Amniotic epithelial cell (primary cell): ENCODE data around the gene ADIPOQ.
"Not testable (repeated sequence)": the region's sequence is repeated elsewhere in the genome, so short reads cannot be mapped to it uniquely, and the experiment has no call there.

Experiments
- DNase-seq: peaks from one replicate; pipeline ENCODE4 v3.0.0-alpha.2; 2010; ENCODE audit warnings: low read depth

The ADIPOQ gene

DNA sequence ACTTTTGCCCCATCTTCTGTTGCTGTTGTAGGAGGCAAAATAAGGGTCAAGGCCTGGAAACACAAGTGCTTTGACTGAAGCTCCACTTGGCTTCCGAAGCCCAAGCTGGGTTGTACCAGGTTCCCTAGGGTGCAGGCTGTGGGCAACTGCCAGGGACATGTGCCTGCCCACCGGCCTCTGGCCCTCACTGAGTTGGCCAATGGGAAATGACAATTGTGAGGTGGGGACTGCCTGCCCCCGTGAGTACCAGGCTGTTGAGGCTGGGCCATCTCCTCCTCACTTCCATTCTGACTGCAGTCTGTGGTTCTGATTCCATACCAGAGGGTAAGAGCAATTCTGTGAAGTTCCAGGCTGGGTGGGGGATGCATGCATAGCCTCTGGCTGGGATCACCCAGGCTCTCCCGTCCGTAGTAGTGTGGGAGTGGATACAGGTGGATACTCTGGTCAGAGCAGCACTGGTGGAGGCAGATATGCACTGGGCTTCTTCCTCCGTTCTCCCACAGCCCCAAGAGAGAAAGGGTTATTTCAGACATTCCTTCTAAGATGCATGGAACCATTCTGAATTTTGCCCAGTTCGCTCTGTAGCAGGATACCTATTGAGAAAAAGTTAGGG, at the start of gene ADIPOQ:
Gene ADIPOQ, plus strand, starts transcription at position 285 of the 613 bp plus-strand sequence. CDS start 10,349 bp downstream, outside the sequence.
- DNase-seq: no peak

DNA sequence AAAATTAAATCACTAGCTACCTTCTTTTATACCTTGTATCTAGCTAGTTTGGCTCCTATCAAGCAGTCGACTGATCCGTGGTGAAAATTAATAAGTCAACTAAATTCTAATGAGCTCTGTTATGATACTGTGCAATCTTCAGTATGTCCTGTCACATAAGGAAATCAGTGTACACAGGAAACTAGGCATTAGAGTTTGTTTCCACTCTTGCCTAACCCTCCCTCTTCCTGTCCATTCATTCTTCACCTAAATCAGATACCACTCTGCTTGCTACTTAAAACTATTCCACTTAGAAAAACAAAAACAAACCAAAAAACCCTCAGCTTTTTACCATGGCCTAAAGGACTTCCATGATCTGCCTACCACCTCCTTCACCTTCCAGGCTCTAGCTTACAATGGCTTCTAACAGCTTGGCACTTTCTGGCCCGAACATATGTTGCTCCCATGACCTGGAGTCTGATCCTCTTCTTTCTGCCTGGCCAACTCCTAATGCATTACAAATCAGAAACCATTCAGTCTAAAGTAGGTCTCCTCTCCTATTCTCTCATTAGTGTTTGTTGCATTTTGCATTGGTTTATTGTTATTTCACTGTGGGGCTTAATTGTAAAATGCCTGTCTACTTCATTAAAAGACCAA, 44.2 kb upstream of the ADIPOQ start:
- no peak for DNase-seq

DNA sequence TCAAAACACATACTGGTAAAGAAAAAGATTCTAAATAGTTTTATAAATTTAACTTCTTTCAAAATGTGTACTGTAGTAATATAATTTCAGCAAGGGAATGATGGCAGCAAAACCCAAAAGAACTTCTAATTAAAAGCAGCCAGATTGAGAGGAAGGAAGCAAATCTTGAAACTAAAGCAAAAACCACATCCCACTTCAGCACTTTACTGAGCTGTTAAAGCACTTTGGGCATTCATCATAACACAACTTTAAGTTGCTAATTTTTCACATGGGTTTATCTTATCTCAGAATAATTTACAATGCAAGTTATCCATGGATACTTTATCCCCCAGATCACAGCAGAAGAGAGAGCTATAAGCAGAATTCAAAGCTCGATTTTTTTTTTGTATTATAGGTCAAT, 42.2 kb upstream of the ADIPOQ start:
- no peak for DNase-seq

DNA sequence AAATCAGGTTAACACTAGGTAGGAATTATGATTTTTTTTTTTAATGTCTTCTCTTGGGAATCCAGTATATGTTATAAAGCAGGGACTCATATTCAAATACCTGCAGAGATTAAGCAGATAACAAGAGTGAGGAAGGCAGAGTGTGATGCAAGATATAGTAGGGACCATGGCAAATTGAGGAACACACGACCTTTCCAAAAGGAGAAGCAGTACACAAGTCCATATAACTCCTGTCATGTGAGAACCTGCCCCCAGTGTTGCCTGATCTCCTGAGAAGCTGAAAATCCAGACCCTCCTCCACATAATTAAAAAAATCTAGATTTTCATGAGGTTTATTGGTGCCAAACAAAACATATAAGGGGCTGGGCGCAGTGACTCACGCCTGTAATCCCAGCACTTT, 39.8 kb upstream of the ADIPOQ start:
- DNase-seq: no peak

DNA sequence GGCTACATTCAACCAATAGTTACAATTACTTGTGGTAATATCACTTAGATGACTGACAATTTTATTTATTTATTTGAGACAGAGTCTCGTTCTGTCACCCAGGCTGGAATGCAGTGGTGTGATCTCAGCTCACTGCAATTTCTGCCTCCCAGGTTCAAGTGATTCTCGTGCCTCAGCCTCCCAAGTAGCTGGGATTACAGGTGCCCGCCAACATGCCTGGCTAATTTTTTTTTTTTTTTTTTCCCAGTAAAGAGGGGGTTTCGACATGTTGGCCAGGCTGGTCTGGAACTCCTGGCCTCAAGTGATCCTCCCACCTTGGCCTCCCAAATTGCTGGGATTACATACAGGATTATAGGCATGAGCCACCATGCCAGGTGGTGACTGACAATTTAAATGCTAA, 39.1 kb upstream of the ADIPOQ start:
- not testable (repeated sequence) for DNase-seq

DNA sequence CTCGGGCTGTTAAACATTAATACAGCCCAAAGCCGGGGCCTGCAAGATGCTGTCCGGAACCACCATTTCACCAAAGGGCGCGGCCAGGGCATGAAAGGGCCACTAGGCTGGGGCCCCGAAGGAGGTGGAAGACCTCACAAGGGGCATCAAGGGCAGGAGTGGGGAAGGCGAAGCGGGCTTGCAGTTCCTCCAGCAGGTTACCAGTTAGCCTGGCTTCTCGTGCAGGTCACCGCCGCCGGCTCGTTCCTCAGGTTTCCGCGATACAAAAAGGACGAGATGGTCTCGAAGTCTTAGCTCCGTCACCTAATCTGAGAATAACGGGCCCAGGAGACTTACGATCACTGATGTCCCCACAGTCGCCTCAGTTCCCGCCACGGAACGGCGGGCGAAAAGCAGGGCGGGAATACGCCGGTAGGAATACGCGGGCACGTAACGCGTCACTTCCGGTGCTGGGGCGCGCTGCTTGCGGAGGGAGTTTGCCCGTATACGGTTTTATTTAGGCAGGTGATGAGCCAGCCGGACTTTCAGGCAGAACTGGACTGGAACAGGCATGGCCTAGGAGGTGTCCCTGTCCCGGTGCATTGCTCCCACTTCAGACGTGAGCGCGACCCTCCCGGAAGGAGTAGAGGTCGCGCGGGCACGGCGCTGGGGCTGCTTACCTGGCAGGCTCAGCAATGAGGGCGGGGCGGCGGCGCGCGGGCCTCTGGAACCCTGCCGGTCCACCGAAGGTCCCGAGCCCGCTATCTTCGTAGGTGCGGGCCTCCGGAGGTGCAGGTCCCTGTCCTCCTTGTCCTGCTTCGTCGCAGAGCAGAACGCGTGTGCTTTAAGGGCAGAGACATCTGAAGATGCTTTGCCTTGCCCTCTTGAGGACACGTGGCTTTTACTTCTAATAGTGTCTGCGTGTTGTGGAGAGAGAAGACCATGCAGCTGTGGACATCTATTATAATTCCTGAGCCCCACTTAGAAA, 36.1 kb upstream of the ADIPOQ start, which contains the start of gene RFC4:
Gene RFC4, minus strand, starts transcription at position 394 of the 967 bp plus-strand sequence. CDS start 1,769 bp downstream, outside the sequence.
- peak; percentile 59 for DNase-seq

DNA sequence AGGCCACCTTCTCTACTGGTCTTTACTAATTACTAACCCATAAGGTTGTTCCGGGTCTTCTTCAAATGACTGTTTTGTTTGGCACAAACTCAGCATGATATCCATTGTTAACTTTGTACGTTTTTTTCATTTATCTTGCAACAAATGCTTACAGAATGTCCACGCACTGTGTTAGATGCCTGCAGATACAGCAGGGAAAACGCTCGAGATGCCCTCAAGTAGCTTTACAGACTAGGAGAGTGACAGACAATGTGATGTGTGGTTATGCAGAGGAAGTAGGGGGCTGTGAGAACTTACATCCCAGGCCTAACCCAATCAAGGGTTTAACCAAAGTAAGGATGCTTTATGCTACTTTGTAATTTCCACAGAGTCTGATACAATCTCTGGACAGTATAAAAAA, 35.3 kb upstream of the ADIPOQ start:
- no peak for DNase-seq

DNA sequence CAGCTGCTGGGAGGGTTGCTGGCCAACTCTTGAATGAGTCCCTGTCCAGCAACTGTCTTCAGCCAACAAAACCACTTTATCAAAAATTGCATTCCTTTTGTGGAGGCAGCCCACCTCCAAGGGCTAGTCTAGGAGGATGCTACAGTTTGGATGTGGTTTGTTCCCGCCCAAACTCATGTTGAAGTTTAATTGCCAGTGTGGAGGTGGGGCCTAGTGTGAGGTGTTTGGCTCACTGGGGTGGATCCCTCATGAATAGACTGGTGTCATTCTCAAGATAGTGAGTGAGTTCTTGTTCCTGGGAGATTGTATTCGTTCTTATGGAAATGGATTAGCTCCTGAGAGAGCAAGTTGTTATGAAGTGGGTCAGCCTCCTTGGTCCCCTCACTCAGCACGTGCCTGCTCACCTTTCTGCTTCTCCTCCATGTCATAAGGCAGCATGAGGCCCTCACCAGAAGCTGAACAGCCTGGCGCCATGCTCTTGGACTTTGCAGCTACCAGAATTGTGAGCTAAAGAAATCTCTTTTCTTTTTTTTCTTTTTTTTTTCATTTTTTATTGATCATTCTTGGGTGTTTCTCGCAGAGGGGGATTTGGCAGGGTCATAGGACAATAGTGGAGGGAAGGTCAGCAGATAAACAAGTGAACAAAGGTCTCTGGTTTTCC, 32.0 kb upstream of the ADIPOQ start:
- DNase-seq: no peak

DNA sequence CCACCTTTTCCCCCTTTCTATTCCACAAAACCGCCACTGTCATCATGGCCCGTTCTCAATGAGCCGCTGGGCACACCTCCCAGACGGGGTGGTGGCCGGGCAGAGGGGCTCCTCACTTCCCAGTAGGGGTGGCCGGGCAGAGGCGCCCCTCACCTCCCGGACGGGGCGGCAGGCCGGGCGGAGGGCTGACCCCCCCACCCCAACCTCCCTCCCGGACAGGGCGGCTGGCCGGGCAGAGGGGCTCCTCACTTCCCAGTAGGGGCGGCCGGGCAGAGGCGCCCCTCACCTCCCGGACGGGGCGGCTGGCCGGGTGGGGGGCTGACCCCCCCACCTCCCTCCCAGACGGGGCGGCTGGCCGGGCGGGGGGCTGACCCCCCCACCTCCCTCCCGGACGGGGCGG, 31.2 kb upstream of the ADIPOQ start:
- DNase-seq: not testable (repeated sequence)

DNA sequence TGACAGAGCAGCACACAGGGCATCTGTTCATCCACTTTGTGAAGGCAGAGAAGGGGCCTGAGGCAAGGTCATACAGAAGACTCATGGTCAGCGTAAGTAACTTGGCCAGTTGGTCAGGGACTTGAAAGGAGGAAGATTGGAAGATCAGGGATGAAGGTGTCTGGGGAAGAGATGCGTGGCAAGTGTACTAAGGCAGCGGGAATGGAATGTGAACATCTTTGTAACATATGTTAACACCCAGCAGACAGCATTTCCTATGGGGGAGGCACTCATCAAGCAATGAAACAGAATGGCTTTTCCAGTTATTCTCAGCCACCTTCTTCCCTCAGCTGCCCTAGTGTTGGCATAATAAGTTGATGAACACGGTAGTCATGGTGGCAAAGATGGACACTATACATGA, 28.4 kb upstream of the ADIPOQ start:
- no peak for DNase-seq

DNA sequence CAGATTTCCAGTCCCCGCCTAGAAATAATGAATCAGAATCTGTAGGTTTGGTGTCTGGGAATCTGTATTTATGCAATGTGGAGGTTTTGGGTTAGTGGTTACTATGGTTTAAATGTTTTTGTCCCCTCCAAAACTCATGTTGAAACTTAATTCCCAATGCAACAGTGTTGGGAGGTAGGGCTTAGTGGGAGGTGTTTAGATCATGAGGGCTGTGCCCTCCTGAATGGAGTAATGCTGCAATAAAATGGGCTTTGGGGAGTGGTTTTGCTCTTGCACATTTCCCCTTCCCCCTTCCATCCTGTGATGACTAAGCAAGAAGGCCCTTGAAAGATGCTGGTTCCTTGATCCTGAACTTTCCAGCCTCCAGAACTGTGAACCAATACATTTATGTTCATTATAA, 27.1 kb upstream of the ADIPOQ start:
- peak; percentile 81 for DNase-seq

DNA sequence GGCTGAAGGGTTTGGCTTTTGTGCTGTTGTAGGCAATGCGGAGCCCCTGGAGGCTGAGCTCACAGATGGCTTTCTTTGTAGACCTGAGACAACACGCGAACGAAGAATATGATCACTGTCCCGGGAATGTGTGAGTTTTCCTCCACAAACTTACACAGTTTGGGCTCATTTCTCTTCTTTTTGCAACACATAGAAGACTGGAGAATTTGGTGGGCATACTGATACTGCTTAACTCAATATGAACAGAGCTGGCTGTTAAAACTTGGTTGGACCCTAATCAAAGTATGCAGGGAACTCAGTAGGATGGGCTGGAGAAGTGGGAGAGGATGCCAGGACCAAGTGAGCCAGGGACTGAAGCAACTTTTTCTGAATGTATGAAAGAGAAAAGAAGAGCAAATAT, 24.0 kb upstream of the ADIPOQ start:
- DNase-seq: no peak

DNA sequence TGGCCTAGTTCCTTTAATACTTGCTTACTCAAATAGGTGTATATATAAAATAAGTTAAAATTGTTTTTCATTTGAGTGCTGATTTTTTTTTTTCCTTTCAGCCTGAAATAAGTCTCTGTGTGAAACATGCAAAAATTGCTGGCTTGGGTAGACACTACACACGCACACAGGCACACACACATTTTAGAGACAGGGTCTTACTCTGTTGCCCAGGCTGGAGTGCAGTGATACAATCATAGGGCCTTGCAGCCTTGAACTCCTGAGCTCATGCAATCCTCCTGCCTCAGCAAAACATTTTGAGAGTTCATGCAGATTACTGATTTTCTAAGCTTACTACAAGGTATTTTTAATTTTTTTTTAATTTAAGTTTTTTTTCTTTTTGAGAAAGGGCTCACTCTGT, 23.6 kb upstream of the ADIPOQ start:
- DNase-seq: no peak

DNA sequence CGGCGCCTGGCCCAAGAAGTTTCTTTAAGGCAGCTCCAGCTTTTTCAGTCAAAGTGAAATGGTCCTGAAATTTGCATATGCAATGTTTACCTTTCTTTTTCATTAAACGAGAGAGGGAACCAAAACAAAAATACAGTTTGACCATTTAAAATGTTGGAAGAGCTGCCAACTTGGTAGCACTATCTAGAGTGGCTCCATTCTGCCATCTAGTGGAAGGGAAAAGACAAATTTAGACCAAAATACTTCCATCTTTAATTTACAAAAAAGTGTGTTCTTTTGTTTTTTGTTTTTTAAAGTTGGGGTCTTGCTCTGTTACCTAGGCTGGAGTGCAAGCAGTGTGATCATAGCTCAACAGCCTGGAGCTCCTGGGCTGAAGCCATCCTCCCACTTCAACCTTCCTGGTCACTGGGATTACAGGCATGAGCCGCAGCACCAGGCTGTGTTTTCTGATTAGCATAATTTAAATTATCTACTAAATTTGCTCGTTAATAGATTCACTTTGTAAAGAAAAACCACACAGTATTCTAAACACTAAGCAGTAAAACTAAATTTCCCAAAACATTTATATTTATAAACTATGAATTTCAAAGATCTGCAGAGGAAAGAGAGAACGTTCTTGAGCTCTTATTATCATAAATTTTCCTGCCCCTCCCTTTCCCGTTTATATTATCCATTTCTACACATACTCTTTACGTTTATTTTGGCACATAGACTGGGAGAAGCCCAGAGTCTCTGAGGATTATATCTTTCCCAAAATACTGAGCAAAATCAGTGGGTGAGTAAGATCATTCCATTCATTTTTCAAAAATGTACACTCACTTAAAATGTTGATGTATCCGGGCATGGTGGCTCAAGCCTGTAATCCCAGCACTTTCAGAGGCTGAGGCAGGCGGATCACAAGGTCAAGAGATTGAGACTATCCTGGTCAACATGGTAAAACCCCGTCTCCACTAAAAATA, 20.8 kb upstream of the ADIPOQ start:
- DNase-seq: peak; percentile 44

DNA sequence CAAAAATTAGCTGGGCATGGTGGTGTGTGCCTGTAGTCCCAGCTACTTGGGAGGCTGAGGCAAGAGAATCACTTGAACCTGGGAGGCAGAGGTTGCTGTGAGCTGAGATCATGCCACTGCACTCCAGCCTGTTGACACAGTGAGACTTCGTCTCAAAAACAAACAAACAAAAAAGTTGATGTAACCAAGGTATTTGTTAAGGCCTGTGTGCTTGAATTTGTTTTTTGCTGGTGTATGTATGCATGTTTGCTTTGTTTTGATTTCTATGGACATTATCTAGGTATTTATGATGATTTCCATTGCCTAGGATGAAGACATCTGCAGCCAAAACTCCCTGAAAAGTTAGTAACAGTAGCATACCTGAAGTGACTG, 20.1 kb upstream of the ADIPOQ start:
- not testable (repeated sequence) for DNase-seq

DNA sequence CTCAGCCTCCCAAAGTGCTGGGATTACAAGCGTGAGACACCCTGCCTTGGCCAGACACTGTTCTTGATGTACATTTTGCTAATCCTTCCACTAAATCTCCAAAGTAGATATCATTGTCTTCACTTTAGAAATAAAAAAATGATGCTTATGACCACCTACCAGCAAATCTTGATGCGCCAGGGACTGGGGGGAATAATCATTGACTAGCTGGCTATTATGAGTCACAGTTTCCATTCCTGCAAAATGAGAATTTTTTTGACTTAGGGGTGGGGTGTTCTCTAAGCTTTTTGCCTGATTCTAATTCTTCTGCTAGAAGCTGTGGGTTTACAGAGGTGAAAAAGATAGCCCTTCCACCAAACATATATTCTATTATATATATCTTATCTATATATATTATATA, 19.1 kb upstream of the ADIPOQ start:
- no peak for DNase-seq

DNA sequence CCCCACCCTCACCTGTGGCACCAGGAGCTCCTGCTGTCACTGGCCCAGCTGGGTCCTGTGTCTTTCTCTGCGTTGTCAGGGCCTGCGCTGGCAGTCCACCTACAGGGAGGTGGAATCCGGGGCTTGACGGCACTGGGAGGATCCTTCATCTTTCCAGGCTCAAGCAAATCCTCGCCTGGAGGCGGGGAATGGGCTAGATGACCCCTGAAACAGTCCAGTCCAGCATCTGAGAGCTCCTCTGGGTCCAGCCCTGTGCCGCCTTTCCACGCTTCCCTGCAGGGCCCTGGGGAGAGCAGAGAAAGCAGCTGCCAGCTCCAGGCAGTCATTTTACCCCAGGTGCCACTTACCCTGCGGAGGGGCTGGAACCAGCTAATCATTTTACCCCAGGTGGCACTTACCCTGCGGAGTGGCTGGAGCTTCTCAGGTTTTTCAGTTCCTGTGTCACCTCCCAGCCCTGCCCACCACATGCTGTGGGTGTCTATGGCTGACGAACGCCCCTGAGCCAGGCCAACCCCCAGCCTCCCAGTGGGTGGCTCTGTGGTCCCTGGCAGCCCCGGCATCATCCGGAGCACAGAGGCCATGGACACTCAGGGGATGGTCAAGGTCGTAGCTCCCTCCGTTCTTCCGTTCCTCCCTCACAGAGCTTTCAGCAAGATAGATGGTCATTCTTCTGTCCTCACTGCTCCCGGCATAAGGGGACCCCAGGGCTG, 17.9 kb upstream of the ADIPOQ start:
- DNase-seq: no peak

DNA sequence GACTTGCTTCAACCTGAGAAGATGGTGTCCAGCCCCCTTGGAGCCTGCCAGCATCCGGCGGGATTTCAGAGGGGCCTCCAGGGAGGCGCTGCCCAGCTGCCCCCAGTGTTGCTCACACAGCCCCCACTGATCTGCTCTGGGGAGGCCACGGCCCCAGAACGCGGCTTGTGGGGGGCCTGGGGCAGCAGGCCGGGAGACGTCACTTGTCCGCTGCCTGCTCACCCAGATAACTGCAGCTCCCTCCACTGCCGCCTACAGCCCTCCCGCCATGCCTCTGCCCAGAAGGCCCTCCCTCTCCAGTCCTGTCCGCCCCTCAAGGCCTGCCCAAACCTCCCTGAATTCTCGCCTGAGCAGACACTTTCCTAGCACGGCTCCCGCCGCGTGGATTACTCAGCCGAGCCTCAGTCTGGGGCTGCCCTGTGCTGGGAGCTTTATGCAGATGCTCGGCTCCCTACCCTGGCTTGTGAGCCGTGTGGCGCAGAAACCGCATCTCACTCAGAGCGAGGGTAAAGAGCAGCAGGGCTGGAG, 17.2 kb upstream of the ADIPOQ start:
- DNase-seq: peak; percentile 74

DNA sequence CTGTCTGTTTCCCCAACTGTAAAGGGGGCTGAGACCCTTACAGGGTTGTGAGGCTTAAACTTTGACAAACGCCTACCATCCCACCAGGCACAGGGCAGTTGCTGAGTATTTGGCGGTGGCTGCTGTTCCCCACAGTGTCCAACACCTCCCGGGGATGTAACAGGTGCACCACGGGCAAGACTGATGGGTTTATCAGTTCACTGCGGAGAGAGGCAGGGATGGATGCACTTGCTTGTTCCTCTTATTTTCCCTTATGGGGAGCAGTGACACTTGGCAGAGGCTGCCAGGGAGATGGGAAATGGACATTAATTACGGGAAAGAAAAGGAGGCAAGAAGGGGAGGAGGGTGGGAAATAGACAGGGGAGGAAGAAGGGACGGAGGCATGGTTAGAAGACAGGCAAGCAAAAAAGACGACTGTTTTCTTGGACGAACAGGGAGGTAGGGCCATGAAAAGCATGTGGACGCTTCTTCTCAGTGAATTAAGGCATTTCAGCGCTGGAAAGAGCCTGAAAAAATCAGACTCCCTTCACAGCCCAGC, 16.6 kb upstream of the ADIPOQ start:
- DNase-seq: no peak

DNA sequence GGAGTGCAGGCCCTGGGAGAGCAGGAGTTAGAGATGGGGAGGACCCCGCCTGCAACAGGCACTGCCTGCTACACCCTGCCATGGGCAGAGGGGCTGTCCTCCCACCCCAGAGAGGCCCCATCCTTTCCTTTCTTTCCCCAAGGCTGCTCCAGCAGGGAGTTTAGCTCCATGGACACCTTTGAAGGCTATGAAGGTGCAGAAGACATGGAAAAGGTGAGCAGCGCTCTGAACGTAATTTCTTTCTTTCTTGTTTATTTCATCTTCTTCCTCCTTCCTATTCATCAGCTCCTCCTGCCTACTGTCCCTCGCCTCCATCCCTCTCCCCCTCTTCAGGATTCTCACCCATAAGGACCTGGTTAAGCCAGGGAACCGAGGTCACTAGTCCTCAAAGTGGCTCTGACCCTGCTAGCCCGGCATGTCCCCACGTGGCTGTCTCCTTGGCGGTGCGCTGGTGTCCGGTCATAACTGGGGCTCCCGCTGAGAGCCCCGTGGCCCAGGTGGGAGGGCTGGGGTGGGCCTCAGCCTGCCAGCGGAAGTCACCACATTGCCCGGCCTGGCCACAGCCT, 16.0 kb upstream of the ADIPOQ start:
- DNase-seq: no peak
